Heart left ventricle (tissue), 13 donors: Measurements from ENCODE around the gene C2orf49.

ENCODE experiments used
- POLR2A ChIP-seq, 2 donors: fragments of 450-650 bp; IDR thresholded peaks; one replicate each; pipeline ENCODE4 v1.6.1; 2017; ENCODE audit warnings: antibody characterized with exemption in 2 of 2, mild to moderate bottlenecking in 2 of 2, moderate library complexity in 2 of 2
- TF ChIP-seq, protein P1 (sequence below), 12 donors: fragments of 200-600 bp; sonication (generic) in 4 of 12; IDR thresholded peaks; one replicate each; pipeline versions ENCODE4 v1.5.0 to v1.8.0; 2018 to 2022; ENCODE audit warnings: antibody characterized with exemption in 12 of 12, mild to moderate bottlenecking in 5 of 12
- donor health status: ischemic (EF 13 %, LVEDD 7.1; RV severe dilation, severe dysfunction).
- donor health status: DM: no; HTN: yes; CAD: no.
- donor health status: DM: no; HTN: no; CAD: no.
- donor health status: ischemic (EF 25% LVEDD 6.9; RV normal size, moderate dysfunction).
- donor health status: ischemic (EF 25% LVEDD 5.7; RV mildly dilated, moderate dysfunction).
- donor health status: ischemic (EF 35%, LVEDD 5.7; RV mildly dilated, moderate dysfunction).
- donor health status: nonischemic (EF 11% LVEDD 7.7; RV severe dilation, severe dysfunction).
- donor health status: DM: yes; HTN: yes; CAD: no.
- donor health status: PGD.
- donor health status: ischemic (EF 29% LVEDD 5.4; RV normal size, mild dysfunction).
- donor health status: nonischemic (EF 23%, LVEDD 6.1; RV moderate dilation, normal function).

DNA sequence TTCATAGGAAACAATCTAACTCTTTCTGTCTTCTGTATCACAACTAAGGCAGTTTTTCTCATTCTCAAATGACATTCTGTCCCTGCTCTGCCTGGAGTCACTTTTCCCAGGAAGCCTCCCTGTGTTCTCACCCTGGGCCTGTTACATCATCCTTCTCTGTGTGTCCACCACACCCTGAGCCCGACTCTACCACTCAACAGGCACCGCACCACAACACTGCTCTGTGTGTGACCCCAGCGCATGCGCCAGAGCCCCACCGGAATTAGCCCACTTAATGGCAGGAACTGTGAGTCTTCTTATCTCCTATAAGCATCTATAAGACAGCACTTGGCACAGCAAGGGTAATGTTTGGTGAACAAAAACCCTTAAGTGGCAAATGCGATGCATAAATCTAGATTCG is 40.1 kb upstream of the C2orf49 start:
- TF ChIP-seq, protein P1, sequence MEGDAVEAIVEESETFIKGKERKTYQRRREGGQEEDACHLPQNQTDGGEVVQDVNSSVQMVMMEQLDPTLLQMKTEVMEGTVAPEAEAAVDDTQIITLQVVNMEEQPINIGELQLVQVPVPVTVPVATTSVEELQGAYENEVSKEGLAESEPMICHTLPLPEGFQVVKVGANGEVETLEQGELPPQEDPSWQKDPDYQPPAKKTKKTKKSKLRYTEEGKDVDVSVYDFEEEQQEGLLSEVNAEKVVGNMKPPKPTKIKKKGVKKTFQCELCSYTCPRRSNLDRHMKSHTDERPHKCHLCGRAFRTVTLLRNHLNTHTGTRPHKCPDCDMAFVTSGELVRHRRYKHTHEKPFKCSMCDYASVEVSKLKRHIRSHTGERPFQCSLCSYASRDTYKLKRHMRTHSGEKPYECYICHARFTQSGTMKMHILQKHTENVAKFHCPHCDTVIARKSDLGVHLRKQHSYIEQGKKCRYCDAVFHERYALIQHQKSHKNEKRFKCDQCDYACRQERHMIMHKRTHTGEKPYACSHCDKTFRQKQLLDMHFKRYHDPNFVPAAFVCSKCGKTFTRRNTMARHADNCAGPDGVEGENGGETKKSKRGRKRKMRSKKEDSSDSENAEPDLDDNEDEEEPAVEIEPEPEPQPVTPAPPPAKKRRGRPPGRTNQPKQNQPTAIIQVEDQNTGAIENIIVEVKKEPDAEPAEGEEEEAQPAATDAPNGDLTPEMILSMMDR (IDR thresholded peaks at IDR 0.05) = no peak
- no peak for TF ChIP-seq POLR2A (IDR thresholded peaks at IDR 0.05)
